Neural cell (in vitro differentiated cells): ENCODE results near the gene CAPN10.

Source experiments
- CTCF ChIP-seq: fragments of 450-650 bp; IDR thresholded peaks from 2 replicates; pipeline ENCODE4 v1.5.1; 2014; ENCODE audit warnings: antibody characterized with exemption, mild to moderate bottlenecking, moderate library complexity; ENCODE audit not compliant: poor library complexity, severe bottlenecking
- POLR2AphosphoS5 ChIP-seq: IDR thresholded peaks from 2 replicates; pipeline ENCODE4 v1.6.1; 2012
- RAD21 ChIP-seq: fragments of 450-650 bp; conservative IDR thresholded peaks from 2 replicates; pipeline ENCODE4 v1.6.1; 2014; ENCODE audit warnings: antibody characterized with exemption, mild to moderate bottlenecking, moderate library complexity
- TF ChIP-seq, protein P1 (sequence below): IDR thresholded peaks from 2 replicates; pipeline ENCODE4 v1.6.1; 2012; ENCODE audit warnings: borderline replicate concordance

DNA sequence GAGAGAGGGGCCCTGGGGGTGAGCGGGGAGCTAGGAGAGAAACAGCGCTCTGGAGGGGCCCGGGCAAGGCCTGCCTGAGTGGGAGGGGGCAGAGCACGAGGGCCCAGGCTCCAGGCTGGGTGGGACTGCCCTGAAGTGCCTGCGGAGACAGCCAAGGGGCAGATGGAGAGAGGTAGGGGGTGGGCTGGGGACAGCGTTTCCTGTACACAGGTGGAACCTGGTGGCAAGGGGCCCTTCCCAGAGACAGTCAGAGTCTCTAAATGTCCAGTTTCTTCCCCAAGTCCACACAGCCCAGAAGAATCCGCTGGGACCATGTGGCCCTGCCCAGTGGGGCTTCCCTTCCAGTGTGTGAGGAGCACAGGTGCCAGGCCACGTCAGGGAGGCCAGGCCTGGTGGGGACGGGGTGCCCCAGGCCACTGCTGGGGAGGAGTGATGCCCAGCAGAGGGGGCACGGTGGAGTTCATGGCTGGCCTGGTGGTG, 37.0 kb downstream of the CAPN10 start:
- TF ChIP-seq RAD21 (no peak), CTCF (no peak), POLR2AphosphoS5 (no peak)
- TF ChIP-seq, protein P1, sequence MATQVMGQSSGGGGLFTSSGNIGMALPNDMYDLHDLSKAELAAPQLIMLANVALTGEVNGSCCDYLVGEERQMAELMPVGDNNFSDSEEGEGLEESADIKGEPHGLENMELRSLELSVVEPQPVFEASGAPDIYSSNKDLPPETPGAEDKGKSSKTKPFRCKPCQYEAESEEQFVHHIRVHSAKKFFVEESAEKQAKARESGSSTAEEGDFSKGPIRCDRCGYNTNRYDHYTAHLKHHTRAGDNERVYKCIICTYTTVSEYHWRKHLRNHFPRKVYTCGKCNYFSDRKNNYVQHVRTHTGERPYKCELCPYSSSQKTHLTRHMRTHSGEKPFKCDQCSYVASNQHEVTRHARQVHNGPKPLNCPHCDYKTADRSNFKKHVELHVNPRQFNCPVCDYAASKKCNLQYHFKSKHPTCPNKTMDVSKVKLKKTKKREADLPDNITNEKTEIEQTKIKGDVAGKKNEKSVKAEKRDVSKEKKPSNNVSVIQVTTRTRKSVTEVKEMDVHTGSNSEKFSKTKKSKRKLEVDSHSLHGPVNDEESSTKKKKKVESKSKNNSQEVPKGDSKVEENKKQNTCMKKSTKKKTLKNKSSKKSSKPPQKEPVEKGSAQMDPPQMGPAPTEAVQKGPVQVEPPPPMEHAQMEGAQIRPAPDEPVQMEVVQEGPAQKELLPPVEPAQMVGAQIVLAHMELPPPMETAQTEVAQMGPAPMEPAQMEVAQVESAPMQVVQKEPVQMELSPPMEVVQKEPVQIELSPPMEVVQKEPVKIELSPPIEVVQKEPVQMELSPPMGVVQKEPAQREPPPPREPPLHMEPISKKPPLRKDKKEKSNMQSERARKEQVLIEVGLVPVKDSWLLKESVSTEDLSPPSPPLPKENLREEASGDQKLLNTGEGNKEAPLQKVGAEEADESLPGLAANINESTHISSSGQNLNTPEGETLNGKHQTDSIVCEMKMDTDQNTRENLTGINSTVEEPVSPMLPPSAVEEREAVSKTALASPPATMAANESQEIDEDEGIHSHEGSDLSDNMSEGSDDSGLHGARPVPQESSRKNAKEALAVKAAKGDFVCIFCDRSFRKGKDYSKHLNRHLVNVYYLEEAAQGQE = no peak
